Stimulated activated CD4-positive, alpha-beta T cell treated with anti-CD3 and anti-CD28 coated beads, Interleukin-2, amount 100 ng/mL, for 48 hours (primary cell): ENCODE data around the gene CCDC174.
A peak's percentile ranks its signal among the peaks of the same experiment; 100 is the strongest.
"Not testable (repeated sequence)": the region's sequence is repeated elsewhere in the genome, so short reads cannot be mapped to it uniquely, and the experiment has no call there.

Experiments
- DNase-seq, 2 donors: peaks; one replicate each; pipeline ENCODE4 v3.0.0-alpha.2; 2020

CCDC174 gene

GRCh38 chr3:14627815-14628214 lies 23.7 kb upstream of the CCDC174 start:
- no peak for DNase-seq

- DNase-seq = no peak
Observed at GRCh38 chr3:14628406-14628805, 23.2 kb upstream of the CCDC174 start.

GRCh38 chr3:14630404-14631100 lies 21.0 kb upstream of the CCDC174 start:
- DNase-seq = no peak

- DNase-seq = no peak
Observed at GRCh38 chr3:14631101-14631497, 20.5 kb upstream of the CCDC174 start.

GRCh38 chr3:14631687-14632441 lies 19.7 kb upstream of the CCDC174 start:
- DNase-seq = no peak

GRCh38 chr3:14632442-14632930 lies 19.1 kb upstream of the CCDC174 start:
- no peak for DNase-seq

GRCh38 chr3:14633417-14633816 lies 18.1 kb upstream of the CCDC174 start:
- DNase-seq = no peak

GRCh38 chr3:14633819-14634424 lies 17.6 kb upstream of the CCDC174 start:
- peak; percentile 46 to 51 for DNase-seq

GRCh38 chr3:14634763-14635400 lies 16.7 kb upstream of the CCDC174 start:
- DNase-seq = no peak

GRCh38 chr3:14636496-14637087 lies 15.0 kb upstream of the CCDC174 start:
- DNase-seq = no peak

GRCh38 chr3:14640157-14640562 lies 11.4 kb upstream of the CCDC174 start:
- no peak for DNase-seq

GRCh38 chr3:14640734-14641133 lies 10.8 kb upstream of the CCDC174 start:
- DNase-seq = no peak

- no peak for DNase-seq
Observed at GRCh38 chr3:14641346-14641745, 10.2 kb upstream of the CCDC174 start.

- no peak for DNase-seq
Observed at GRCh38 chr3:14645453-14645852, 6.1 kb upstream of the CCDC174 start.

- no peak for DNase-seq
Observed at GRCh38 chr3:14646131-14646573, 5.4 kb upstream of the CCDC174 start.

- DNase-seq = no peak
Observed at GRCh38 chr3:14646589-14647413, 4.8 kb upstream of the CCDC174 start.

- DNase-seq = no peak
Observed at GRCh38 chr3:14647976-14648955, 3.3 kb upstream of the CCDC174 start.

- no peak for DNase-seq
Observed at GRCh38 chr3:14649466-14649865, 2.1 kb upstream of the CCDC174 start.

GRCh38 chr3:14650193-14650592 lies 1.4 kb upstream of the CCDC174 start:
- no peak for DNase-seq

GRCh38 chr3:14652360-14652907 lies 872 bp downstream of the CCDC174 start:
- not testable (repeated sequence) for DNase-seq
